IMR-90 (cell line): ENCODE data around the gene PNKD. TPM values are rescaled to one million over a fixed set of nuclear protein-coding genes. Genes with fewer than 3 reads are reported as not detected.

Source experiments
- ATAC-seq: fragments of 200-7000 bp; cut with Tn5 transposase; 2 replicates; pipeline ENCODE4 v1.9.1; 2020; ENCODE audit warnings: low read depth, mild to moderate bottlenecking, moderate library complexity
- BruUV-seq: library from RNA; stranded (reverse); fragments of 400-500 nt; replicated peaks from 2 replicates; lab custom pipeline; 2021; lab: Mats Ljungman, UMichigan
- CTCF ChIA-PET: fragments of 300-600 bp; formaldehyde crosslinking; extraction: SDS; loops from one replicate; lab custom pipeline; 2021; ENCODE audit warnings: antibody characterized with exemption; lab: Yijun Ruan, JAX
- POLR2A ChIA-PET: fragments of 300-600 bp; sonication (Branson Sonifier 250); formaldehyde crosslinking; loops from one replicate; lab custom pipeline; 2022; ENCODE audit warnings: antibody characterized with exemption; ENCODE audit not compliant: unreplicated experiment; lab: Charles Lee
- DNase-seq: peaks from one replicate; pipeline ENCODE4 v3.0.0; 2013
- H2AFZ ChIP-seq: replicated peaks from 2 replicates; pipeline ENCODE3; 2013; ENCODE audit warnings: low read length, mild to moderate bottlenecking; ENCODE audit not compliant: poor library complexity
- H2AK5ac ChIP-seq: 2 replicates; pipeline ENCODE4 v1.6.1; 2013; ENCODE audit warnings: low read depth, low read length, inconsistent platforms
- H2AK9ac ChIP-seq: replicated peaks from 2 replicates; pipeline ENCODE3; 2013; ENCODE audit warnings: mild to moderate bottlenecking, low read depth, low read length, moderate library complexity; ENCODE audit not compliant: poor library complexity
- H2BK120ac ChIP-seq: 2 replicates; pipeline ENCODE4 v1.6.1; 2013; ENCODE audit warnings: low read depth, low read length, inconsistent platforms
- H2BK15ac ChIP-seq: 3 replicates; pipeline ENCODE4 v1.6.1; 2013; ENCODE audit warnings: low read depth, low read length, inconsistent platforms
- H2BK20ac ChIP-seq: 2 replicates; pipeline ENCODE4 v1.6.1; 2013; ENCODE audit warnings: low read depth, mild to moderate bottlenecking, inconsistent platforms, low read length, moderate library complexity
- H2BK5ac ChIP-seq: 2 replicates; pipeline ENCODE4 v1.6.1; 2013; ENCODE audit warnings: mild to moderate bottlenecking, low read depth, low read length, inconsistent platforms; ENCODE audit not compliant: poor library complexity, severe bottlenecking
- H3K14ac ChIP-seq: replicated peaks from 2 replicates; pipeline ENCODE4 v1.6.1; 2013; ENCODE audit warnings: low read depth, low read length, inconsistent platforms
- H3K18ac ChIP-seq: 2 replicates; pipeline ENCODE4 v1.6.1; 2013; ENCODE audit warnings: low read depth, low read length, control low read depth
- H3K23ac ChIP-seq: 2 replicates; pipeline ENCODE4 v1.6.1; 2013; ENCODE audit warnings: low read depth, low read length, inconsistent platforms
- H3K27ac ChIP-seq: 2 replicates; pipeline ENCODE4 v1.5.1; 2013; ENCODE audit warnings: mild to moderate bottlenecking, control low read depth, low read length; ENCODE audit not compliant: insufficient read depth
- H3K27me3 ChIP-seq: 2 replicates; pipeline ENCODE4 v1.6.1; 2013; ENCODE audit warnings: low read length; ENCODE audit not compliant: control insufficient read depth, insufficient read depth
- H3K36me3 ChIP-seq: 2 replicates; pipeline ENCODE4 v1.6.1; 2013; ENCODE audit warnings: low read length, mixed read lengths; ENCODE audit not compliant: control insufficient read depth, insufficient read depth
- H3K4ac ChIP-seq: 2 replicates; pipeline ENCODE4 v1.6.1; 2013; ENCODE audit warnings: low read depth, low read length, inconsistent platforms
- H3K4me1 ChIP-seq: 2 replicates; pipeline ENCODE4 v1.6.1; 2013; ENCODE audit warnings: low read length, mixed read lengths; ENCODE audit not compliant: control insufficient read depth, insufficient read depth
- H3K4me2 ChIP-seq: 2 replicates; pipeline ENCODE4 v1.6.1; 2013; ENCODE audit warnings: low read depth, mild to moderate bottlenecking, control low read depth, low read length, moderate library complexity
- H3K4me3 ChIP-seq: 2 replicates; pipeline ENCODE4 v1.5.1; 2013; ENCODE audit warnings: low read depth, mild to moderate bottlenecking, control low read depth, low read length, moderate library complexity; ENCODE audit not compliant: insufficient read depth
- H3K56ac ChIP-seq: 2 replicates; pipeline ENCODE4 v1.6.1; 2013; ENCODE audit warnings: low read length, inconsistent platforms; ENCODE audit not compliant: insufficient read depth; ENCODE audit errors: extremely low read depth
- H3K79me1 ChIP-seq, 2 experiments: 2 replicates each; pipeline ENCODE4 v1.6.1; 2013; ENCODE audit warnings: low read length in 2 of 2, inconsistent platforms in 1 of 2, low read depth in 1 of 2
- H3K9ac ChIP-seq: 2 replicates; pipeline ENCODE4 v1.6.1; 2013; ENCODE audit warnings: low read depth, low read length, control low read depth
- H3K9me1 ChIP-seq: 2 replicates; pipeline ENCODE4 v1.6.1; 2013; ENCODE audit warnings: low read length, inconsistent platforms; ENCODE audit not compliant: insufficient read depth
- H3K9me3 ChIP-seq: 2 replicates; pipeline ENCODE4 v1.6.1; 2013; ENCODE audit warnings: low read length; ENCODE audit not compliant: control insufficient read depth, insufficient read depth
- H4K20me1 ChIP-seq: 2 replicates; pipeline ENCODE4 v1.6.1; 2013; ENCODE audit warnings: low read length, inconsistent platforms; ENCODE audit not compliant: insufficient read depth
- H4K5ac ChIP-seq: 2 replicates; pipeline ENCODE4 v1.6.1; 2013; ENCODE audit warnings: mild to moderate bottlenecking, low read depth, low read length, control low read depth
- H4K8ac ChIP-seq, 2 experiments: 2 replicates each; pipeline ENCODE4 v1.6.1; 2013; ENCODE audit warnings: low read depth in 2 of 2, low read length in 2 of 2, control low read depth in 1 of 2, inconsistent platforms in 1 of 2
- H4K91ac ChIP-seq: 2 replicates; pipeline ENCODE4 v1.6.1; 2013; ENCODE audit warnings: low read depth, low read length, inconsistent platforms; ENCODE audit not compliant: insufficient read depth
- BHLHE40 ChIP-seq: fragments of 150-350 bp; IDR thresholded peaks from 2 replicates; pipeline ENCODE4 v1.6.1; 2016; ENCODE audit warnings: mild to moderate bottlenecking, low read depth, low read length
- CEBPB ChIP-seq: IDR thresholded peaks from 2 replicates; pipeline ENCODE4 v1.6.1; 2012; ENCODE audit warnings: low read depth, low read length, improper control_type of control experiment
- CHD1 ChIP-seq: IDR thresholded peaks from 2 replicates; pipeline ENCODE4 v1.6.1; 2012; ENCODE audit warnings: low read depth, low read length, improper control_type of control experiment
- CTCF ChIP-seq: conservative IDR thresholded peaks from 2 replicates; pipeline ENCODE4 v1.5.1; 2012; ENCODE audit warnings: mild to moderate bottlenecking, low read depth, low read length, improper control_type of control experiment
- FOS ChIP-seq: fragments of 150-350 bp; IDR thresholded peaks from 2 replicates; pipeline ENCODE4 v1.6.1; 2016; ENCODE audit warnings: low read depth, low read length
- MAFK ChIP-seq: IDR thresholded peaks from 2 replicates; pipeline ENCODE4 v1.6.1; 2012; ENCODE audit warnings: low read depth, low read length, improper control_type of control experiment
- MAZ ChIP-seq: IDR thresholded peaks from 2 replicates; pipeline ENCODE4 v1.6.1; 2012; ENCODE audit warnings: low read depth, mild to moderate bottlenecking, low read length, improper control_type of control experiment, moderate library complexity, borderline replicate concordance
- MXI1 ChIP-seq: IDR thresholded peaks from 2 replicates; pipeline ENCODE4 v1.6.1; 2012; ENCODE audit warnings: low read depth, mild to moderate bottlenecking, low read length, moderate library complexity, borderline replicate concordance
- NFE2L2 ChIP-seq: fragments of 150-350 bp; IDR thresholded peaks from 2 replicates; pipeline ENCODE4 v1.6.1; 2016; ENCODE audit warnings: low read depth, mild to moderate bottlenecking, low read length
- RAD21 ChIP-seq: IDR thresholded peaks from 2 replicates; pipeline ENCODE4 v1.6.1; 2012; ENCODE audit warnings: low read length, improper control_type of control experiment
- RCOR1 ChIP-seq: IDR thresholded peaks from 2 replicates; pipeline ENCODE4 v1.6.1; 2012; ENCODE audit warnings: mild to moderate bottlenecking, low read length, improper control_type of control experiment; ENCODE audit not compliant: insufficient replicate concordance
- WGBS, 2 experiments: methylation state at CpG; one replicate each; pipeline versions ENCODE4 v1.1.5 to v1.1.7; 2013; ENCODE audit warnings: missing lambda C conversion rate in 2 of 2; ENCODE audit not compliant: insufficient read length in 1 of 2; ENCODE audit errors: extremely low coverage in 2 of 2; 5-methylcytosine and 5-hydroxymethylcytosine counted together
- dilution Hi-C: fragments of 300-500 bp; cut with HindIII; formaldehyde crosslinking; loops from one replicate; pipeline ENCODE4 v1.14.3; 2018; ENCODE audit warnings: low sequenced_read_pairs; ENCODE audit not compliant: unreplicated experiment
- in situ Hi-C: fragments of 300-500 bp; cut with MboI; formaldehyde crosslinking; loops from 3 replicates; pipeline ENCODE4 v1.14.3; 2019; ENCODE audit warnings: low sequenced_read_pairs, inconsistent platforms, mixed read lengths
- intact Hi-C: fragments of 100-400 bp; cut with micrococcal nuclease; formaldehyde crosslinking; loops from 2 replicates; pipeline ENCODE4 v1.10.0; 2022
- polyA plus RNA-seq, 3 experiments: library from polyadenylated mRNA; depleted of rRNA; stranded (reverse); fragments of >200 nt; gene quantifications; 2 replicates each; pipeline ENCODE4 v1.2.3, GENCODE V29; 2012; ENCODE audit warnings: low replicate concordance in 1 of 3
- total RNA-seq: library from RNA; depleted of rRNA; stranded (reverse); fragments of >200 nt; gene quantifications from 2 replicates; pipeline ENCODE4 v1.2.3, GENCODE V29; 2012

The PNKD gene
- total and polyA plus RNA-seq, 2 of the 4 experiments (the other 2 are of a cell fraction), result 19.2 to 68.5 TPM

GRCh38 chr2:218384975-218385374 lies 114.7 kb downstream of the PNKD start:
- Histone ChIP-seq H4K20me1 (no peaks in the 10 kb centered on the region), H2BK20ac (no peak overlapping the region), H3K9me3 (no peaks in the 10 kb centered on the region), H2BK120ac (no peak overlapping the region), H3K36me3 (no peaks in the 10 kb centered on the region), H3K9me1 (no peaks in the 10 kb centered on the region), H3K18ac (no peak overlapping the region), H2AK5ac (no peak overlapping the region), H2AK9ac (no peak overlapping the region), H3K4me2 (no peak overlapping the region), H2BK5ac (no peak overlapping the region), H3K14ac (no peak overlapping the region), H3K27me3 (peaks cover 12% of the 10 kb centered on the region), H3K4me3 (no peak overlapping the region), H4K8ac (no peak overlapping the region), H2AFZ (no peak overlapping the region), H3K79me1 (no peaks in the 10 kb centered on the region), H3K4ac (no peak overlapping the region), H3K27ac (no peak overlapping the region), H4K5ac (no peak overlapping the region), H3K9ac (no peak overlapping the region), H3K56ac (no peak overlapping the region), H3K4me1 (peaks cover 2% of the 10 kb centered on the region), H4K91ac (no peak overlapping the region), H3K23ac (no peak overlapping the region), H2BK15ac (no peak overlapping the region)
- 67% methylated on average over 3 of the region's 9 CpGs; no CpG with 5 or more reads in 1 of the 2 experiments for WGBS, 2 experiments
- ChIA-PET CTCF (no interaction called here), POLR2A (no interaction called here)
- in situ Hi-C loops (loop anchor here (5.0 kb wide), 1 partner anchor 78 kb away; no protein-coding TSS in a partner anchor), dilution Hi-C loops (no loop called here), intact Hi-C loops (no loop called here)
- ATAC-seq (no peak), DNase-seq (no peak)
- no TSS peak for BruUV-seq
- TF ChIP-seq MAZ, result no peak
- no peak for TF ChIP-seq RAD21
- TF ChIP-seq CHD1, result no peak
- TF ChIP-seq MAFK, result no peak
- TF ChIP-seq CTCF, result no peak
- no peak for TF ChIP-seq BHLHE40
- no peak for TF ChIP-seq RCOR1
- no peak for TF ChIP-seq FOS
- TF ChIP-seq MXI1, result no peak
- TF ChIP-seq CEBPB, result no peak
- no peak for TF ChIP-seq NFE2L2
